HG03432 (cell line): ENCODE results near the gene FEM1C.
"Not testable (repeated sequence)": the region's sequence is repeated elsewhere in the genome, so short reads cannot be mapped to it uniquely, and the experiment has no call there.

Source experiments
- ATAC-seq: cut with Tn5 transposase; IDR thresholded peaks from one replicate; pipeline ENCODE4 v1.9.1; 2021; ENCODE audit warnings: mild to moderate bottlenecking, moderate library complexity; ENCODE audit not compliant: unreplicated experiment

The FEM1C gene

DNA sequence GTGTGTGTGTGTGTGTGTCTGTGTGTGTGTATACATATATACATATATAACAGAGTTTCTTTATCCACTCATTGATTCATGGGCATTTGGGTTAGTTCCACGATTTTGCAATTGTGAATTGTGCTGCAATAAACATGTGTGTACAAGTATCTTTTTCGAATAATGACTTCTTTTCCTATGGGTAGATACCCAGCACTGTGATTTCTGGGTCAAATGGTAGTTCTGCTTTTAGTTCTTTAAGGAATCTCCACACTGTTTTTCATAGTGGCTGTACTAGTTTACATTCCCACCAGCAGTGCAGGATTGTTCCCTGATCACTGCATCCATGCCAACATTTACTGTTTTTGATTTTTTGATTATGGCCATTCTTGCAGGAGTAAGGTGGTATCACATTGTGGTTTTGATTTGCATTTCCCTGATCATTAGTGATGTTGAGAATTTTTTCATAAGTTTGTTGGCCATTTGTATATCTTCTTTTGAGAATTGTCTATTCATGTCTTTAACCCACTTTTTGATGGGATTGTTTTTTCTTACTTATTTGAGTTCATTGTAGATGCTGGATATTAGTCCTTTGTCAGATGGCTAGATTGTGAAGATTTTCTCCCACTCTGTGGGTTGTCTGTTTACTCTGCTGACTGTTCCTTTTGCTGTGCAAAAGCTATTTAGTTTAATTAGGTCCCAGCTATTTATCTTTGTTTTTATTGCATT, 65.3 kb downstream of the FEM1C start:
- ATAC-seq = not testable (repeated sequence)

GRCh38 chr5:115478281-115478680, 66.3 kb downstream of the FEM1C start:
- no peak for ATAC-seq

GRCh38 chr5:115477581-115477980, 67.0 kb downstream of the FEM1C start:
- no peak for ATAC-seq

- no peak for ATAC-seq
These were observed 68.8 kb downstream of the FEM1C start for GRCh38 chr5:115475788-115476187.

- ATAC-seq = no peak
These were observed 72.1 kb downstream of the FEM1C start for GRCh38 chr5:115472271-115473025.

DNA sequence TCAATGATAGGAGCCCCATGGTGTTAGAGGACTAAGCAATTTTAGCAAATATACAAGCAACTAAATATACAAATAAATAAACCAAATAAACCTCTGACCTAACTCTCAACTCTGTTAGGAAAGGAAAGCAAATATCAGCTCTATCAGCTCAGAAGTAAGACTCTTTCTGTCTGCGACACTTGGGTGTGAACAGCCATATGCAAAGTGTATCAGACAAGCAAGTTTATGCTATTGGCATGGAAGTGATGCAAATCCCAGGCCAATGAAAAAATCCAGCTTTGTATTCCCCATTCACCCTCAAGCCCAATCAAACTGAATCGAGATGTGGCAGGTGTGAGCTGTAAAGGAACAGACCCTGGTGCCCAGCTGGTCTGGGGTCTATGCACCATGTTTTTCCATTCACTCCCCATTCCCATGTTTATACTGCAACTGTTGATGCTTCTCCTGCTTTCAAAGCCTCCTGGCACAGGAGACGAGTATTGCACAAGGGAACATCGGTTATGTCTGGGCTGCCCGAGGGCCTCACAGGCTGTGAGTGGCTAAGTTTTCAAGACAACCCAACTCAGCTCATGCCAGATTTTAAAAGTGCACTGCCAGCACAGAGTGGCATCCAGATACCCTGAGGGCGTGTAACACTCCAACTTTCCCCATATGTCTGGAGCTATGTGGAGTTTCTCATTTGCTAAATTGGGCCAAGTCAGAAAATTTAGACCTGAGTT, 73.1 kb downstream of the FEM1C start:
- no peak for ATAC-seq

DNA sequence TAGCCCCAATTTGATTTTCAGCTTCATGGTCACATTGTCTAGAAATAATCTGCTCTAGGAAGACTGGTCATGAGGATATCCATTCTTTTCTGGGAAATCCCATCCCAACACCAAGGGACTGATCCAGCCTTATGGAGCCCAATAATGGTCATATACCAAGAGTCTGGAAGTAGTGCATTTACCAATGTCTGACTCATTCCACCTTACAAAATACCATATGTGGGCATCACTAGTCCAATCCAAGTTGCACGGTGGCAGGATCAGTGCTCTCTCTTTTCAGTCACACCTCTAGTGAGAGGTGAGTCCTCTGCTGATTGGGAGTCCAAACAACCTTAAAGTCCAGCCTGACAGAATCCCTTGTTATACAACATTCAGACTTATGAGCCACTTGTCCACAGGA, 73.7 kb downstream of the FEM1C start:
- ATAC-seq = no peak
